ENCODE measurements around the gene RNF220.

RNF220 gene

GRCh38 chr1:44700573-44700972 lies 295.5 kb downstream of the RNF220 start:
- H3K79me2 ChIP-seq (ENCODE audit: control insufficient read depth, low read length): no peaks in the 10 kb centered on the region
- H3K4me2 ChIP-seq (ENCODE audit: low read length): no peak overlapping the region
- no peaks in the 10 kb centered on the region for H3K27me3 ChIP-seq (ENCODE audit: control insufficient read depth, low read length)
- H3K4me1 ChIP-seq (ENCODE audit: control insufficient read depth, low read length): peaks cover 31% of the 10 kb centered on the region
- TF ChIP-seq EZH2phosphoT487 (IDR thresholded peaks at IDR 0.05; ENCODE audit: borderline replicate concordance, low read length): no peak
- TF ChIP-seq, protein P1, sequence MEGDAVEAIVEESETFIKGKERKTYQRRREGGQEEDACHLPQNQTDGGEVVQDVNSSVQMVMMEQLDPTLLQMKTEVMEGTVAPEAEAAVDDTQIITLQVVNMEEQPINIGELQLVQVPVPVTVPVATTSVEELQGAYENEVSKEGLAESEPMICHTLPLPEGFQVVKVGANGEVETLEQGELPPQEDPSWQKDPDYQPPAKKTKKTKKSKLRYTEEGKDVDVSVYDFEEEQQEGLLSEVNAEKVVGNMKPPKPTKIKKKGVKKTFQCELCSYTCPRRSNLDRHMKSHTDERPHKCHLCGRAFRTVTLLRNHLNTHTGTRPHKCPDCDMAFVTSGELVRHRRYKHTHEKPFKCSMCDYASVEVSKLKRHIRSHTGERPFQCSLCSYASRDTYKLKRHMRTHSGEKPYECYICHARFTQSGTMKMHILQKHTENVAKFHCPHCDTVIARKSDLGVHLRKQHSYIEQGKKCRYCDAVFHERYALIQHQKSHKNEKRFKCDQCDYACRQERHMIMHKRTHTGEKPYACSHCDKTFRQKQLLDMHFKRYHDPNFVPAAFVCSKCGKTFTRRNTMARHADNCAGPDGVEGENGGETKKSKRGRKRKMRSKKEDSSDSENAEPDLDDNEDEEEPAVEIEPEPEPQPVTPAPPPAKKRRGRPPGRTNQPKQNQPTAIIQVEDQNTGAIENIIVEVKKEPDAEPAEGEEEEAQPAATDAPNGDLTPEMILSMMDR (IDR thresholded peaks at IDR 0.05; ENCODE audit: low read depth, low read length, poor library complexity, severe bottlenecking): no peak
- no peaks in the 10 kb centered on the region for H3K9me3 ChIP-seq (ENCODE audit: control insufficient read depth, insufficient read depth, low read length)
- H3K9me2 ChIP-seq (replicated peaks; ENCODE audit: control insufficient read depth, low read length): no peaks in the 10 kb centered on the region
- H3K36me3 ChIP-seq (ENCODE audit: control insufficient read depth, low read length): no peaks in the 10 kb centered on the region
- H3F3A ChIP-seq (ENCODE audit: control insufficient read depth, insufficient read depth): peaks cover 4% of the 10 kb centered on the region; the same call in 1 of the 2 replicates
- no peak overlapping the region for H3K4me3 ChIP-seq (ENCODE audit: low read length)
- H3K27ac ChIP-seq (ENCODE audit: low read depth, low read length): no peak overlapping the region
- no peaks in the 10 kb centered on the region for H4K20me1 ChIP-seq (ENCODE audit: control insufficient read depth, insufficient read depth, low read depth, low read length)

DNA sequence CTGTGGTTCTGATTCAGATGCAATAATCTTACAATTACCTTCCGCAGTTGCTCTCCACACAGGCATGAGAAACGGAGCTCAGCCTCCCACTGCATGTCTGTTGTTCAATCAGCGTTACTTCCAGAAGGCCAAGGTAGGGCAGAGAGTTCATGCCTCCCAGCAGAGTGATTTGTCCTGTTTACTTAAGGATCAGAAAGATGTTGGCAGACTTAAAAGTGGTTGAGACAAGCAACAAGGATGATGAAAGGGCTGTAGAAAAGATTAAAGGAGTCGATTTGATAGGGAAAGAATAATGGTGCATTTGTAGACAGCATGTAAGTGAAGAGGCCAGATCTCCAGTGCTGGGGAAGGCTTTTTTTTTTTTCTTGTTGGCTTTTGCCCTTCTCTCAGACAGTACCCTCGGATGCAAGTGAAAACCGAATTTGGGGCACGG lies 296.1 kb downstream of the RNF220 start:
- H3K4me2 ChIP-seq (ENCODE audit: low read length): no peak overlapping the region
- H3K4me3 ChIP-seq (ENCODE audit: low read length): no peak overlapping the region
- H3K36me3 ChIP-seq (ENCODE audit: control insufficient read depth, low read length): no peaks in the 10 kb centered on the region
- no peaks in the 10 kb centered on the region for H3K9me2 ChIP-seq (replicated peaks; ENCODE audit: control insufficient read depth, low read length)
- TF ChIP-seq, protein P1 (IDR thresholded peaks at IDR 0.05; ENCODE audit: low read depth, low read length, poor library complexity, severe bottlenecking): no peak
- TF ChIP-seq EZH2phosphoT487 (IDR thresholded peaks at IDR 0.05; ENCODE audit: borderline replicate concordance, low read length): no peak
- H3K4me1 ChIP-seq (ENCODE audit: control insufficient read depth, low read length): peaks cover 25% of the 10 kb centered on the region
- no peaks in the 10 kb centered on the region for H3K79me2 ChIP-seq (ENCODE audit: control insufficient read depth, low read length)
- H3F3A ChIP-seq (ENCODE audit: control insufficient read depth, insufficient read depth): peaks cover 3% of the 10 kb centered on the region; the same call in 1 of the 2 replicates
- no peaks in the 10 kb centered on the region for H3K27me3 ChIP-seq (ENCODE audit: control insufficient read depth, low read length)
- no peaks in the 10 kb centered on the region for H3K9me3 ChIP-seq (ENCODE audit: control insufficient read depth, insufficient read depth, low read length)
- no peaks in the 10 kb centered on the region for H4K20me1 ChIP-seq (ENCODE audit: control insufficient read depth, insufficient read depth, low read depth, low read length)
- H3K27ac ChIP-seq (ENCODE audit: low read depth, low read length): no peak overlapping the region
